Stimulated activated CD8-positive, alpha-beta memory T cell treated with anti-CD3 and anti-CD28 coated beads, Interleukin-2, amount 100 ng/mL, for 48 hours (primary cell): ENCODE measurements around the gene GCM1.
A peak's percentile ranks its signal among the peaks of the same experiment; 100 is the strongest.
"Not testable (repeated sequence)": the region's sequence is repeated elsewhere in the genome, so short reads cannot be mapped to it uniquely, and the experiment has no call there.

Source experiments
- DNase-seq, 2 donors: peaks; one replicate each; pipeline ENCODE4 v3.0.0-alpha.2; 2020; ENCODE audit warnings: low read depth in 2 of 2

The GCM1 gene

GRCh38 chr6:53148684-53149083 is at the start of gene GCM1:
TSS of gene GCM1 (minus strand) at chr6:53148841. CDS start at chr6:53145632, 3,209 bp downstream.
- DNase-seq, result no peak

DNA sequence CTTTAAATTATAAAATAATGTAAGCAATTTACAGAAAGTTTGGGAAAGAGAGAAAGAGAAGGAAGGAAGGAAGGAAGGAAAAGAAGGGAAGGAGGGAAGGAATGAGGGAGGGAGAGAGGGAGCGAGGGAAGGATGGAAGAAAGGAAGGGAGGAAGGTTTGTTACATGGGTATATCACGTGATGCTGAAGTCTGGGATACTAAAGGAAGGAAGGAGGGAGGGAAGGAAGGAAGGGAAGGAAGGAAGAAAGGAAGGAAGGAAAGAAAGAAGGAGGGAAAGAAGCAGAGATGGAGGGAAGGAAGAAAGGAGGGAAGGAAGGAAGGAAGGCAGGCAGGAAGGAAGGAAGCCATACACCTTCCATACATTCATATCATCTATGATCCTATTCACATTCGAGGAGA is 48.9 kb upstream of the GCM1 start:
- DNase-seq, result no peak

DNA sequence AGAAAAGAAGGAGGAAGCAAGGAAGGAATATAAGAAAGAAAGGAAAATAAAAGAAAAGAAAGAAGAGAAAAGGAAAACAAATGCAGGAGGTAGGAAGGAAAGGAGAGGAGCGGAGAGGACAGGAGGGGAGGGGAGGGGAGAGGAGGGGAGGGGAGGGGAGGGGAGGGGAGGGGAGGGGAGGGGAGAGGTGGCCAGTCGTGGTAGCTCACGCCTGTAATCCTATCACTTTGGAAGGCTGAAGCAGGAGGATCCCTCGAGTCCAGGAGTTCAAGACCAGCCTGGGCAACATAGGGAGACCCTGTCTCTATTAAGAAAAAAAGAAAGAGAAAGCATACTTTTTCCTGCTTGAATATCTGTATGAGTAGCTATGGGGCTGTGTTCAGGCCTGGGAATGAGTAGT is 46.4 kb upstream of the GCM1 start:
- DNase-seq, result no peak

- no peak for DNase-seq
Observed at GRCh38 chr6:53192682-53193188, 44.1 kb upstream of the GCM1 start.

GRCh38 chr6:53189554-53189953 is 40.9 kb upstream of the GCM1 start:
- no peak for DNase-seq

- no peak for DNase-seq
Observed at GRCh38 chr6:53188833-53189232, 40.2 kb upstream of the GCM1 start.

- DNase-seq, result no peak
Observed at GRCh38 chr6:53180678-53181077, 32.0 kb upstream of the GCM1 start.

- no peak for DNase-seq
Observed at GRCh38 chr6:53179961-53180651, 31.5 kb upstream of the GCM1 start.

- DNase-seq, result no peak
Observed at GRCh38 chr6:53178837-53179432, 30.3 kb upstream of the GCM1 start.

DNA sequence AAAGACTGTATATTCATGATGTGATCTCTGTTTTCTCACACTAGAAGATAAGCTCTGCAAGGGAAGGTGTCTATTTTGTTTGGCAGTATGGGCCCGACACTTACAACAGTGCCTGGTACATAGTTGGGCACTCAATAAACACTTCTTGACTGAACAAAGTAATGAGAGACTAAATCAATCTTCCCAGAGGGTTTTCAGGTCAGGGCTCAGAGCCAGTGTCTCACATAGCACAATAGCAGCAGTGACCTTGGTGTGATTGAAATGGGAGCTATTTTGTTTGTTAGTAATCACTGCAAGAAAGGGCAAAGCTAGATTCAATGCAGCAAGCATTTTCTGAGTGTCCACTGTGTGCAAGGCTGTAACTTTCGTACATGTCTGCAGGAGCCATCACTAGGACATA is 26.4 kb upstream of the GCM1 start:
- DNase-seq, result no peak

DNA sequence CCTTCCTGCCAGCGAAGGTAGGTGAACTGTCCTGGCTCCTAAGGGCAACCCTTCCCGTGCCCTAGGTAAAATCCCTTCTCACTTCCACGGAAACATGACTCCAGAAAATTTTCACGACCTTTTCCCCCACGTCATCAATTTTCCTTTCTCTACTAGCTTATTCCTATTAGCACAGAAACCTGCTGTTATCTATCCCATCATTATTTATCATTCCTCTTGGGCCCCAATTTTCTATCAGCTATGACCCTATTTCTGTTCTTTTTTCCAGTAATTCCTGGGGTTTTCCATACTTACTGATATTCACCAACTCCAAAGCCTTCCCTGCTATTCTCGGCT is 23.8 kb upstream of the GCM1 start:
- DNase-seq, result no peak

- DNase-seq, result peak; percentile 82 to 83
Observed at GRCh38 chr6:53171605-53172467, 23.2 kb upstream of the GCM1 start.

GRCh38 chr6:53168516-53169267 is 20.1 kb upstream of the GCM1 start:
- DNase-seq, result no peak

GRCh38 chr6:53165293-53165692 is 16.7 kb upstream of the GCM1 start:
- DNase-seq, result no peak

GRCh38 chr6:53162606-53163005 is 14.0 kb upstream of the GCM1 start:
- no peak for DNase-seq

GRCh38 chr6:53161481-53162009 is 12.9 kb upstream of the GCM1 start:
- no peak for DNase-seq

DNA sequence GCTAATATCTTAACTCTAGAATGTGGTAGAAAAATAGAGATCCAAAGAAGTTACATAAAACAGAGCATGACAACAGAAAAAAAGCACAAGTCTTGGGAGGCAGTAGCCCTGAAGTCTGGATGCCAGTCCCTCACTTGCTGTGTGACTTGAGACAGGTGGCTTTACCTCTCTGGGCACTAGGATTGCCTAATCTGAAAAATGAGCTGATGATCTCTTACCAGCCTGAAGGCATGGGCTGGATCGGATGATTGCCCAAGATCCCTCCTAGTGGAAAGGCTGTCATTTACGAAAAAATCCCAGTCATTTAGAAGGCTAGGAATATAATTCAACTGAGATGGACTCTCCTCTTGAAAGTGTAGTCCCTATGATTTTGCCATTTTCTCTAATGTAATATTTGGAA is 10.9 kb upstream of the GCM1 start:
- no peak for DNase-seq

DNA sequence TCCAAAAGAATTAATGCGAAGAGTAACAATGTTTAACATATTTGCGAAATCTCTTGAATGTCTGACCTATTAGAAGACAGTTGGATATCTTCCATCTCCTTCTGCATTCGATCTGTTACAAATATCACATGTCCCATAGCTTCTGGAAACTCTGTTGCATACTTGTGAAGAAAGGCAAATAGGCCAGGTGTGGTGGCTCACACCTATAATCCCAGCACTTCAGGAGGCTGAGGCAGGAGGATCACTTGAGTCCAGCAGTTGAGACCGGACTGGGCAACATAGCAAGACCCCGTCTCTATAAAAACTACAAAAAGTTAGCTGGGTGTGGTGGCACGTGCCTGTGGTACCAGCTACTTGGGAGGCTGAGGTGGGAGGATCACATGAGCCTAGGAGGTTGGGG is 9.4 kb upstream of the GCM1 start:
- DNase-seq, result not testable (repeated sequence)

DNA sequence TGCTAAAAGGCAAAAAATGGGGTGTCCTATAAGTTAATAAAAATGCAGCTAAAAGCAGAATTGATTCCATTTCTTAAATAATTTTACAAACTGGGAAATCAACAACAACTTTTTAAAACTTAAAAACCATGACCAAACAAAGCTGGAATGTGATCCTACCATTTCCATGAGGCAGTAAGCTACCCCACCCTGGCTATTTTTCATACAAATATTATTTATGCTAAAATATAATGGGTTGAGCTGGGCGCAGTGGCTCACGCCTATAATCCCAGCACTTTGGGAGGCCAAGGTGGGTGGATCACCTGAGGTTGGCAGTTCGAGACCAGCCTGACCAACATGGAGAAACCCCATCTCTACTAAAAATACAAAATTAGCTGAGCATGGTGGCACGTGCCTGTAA is 6.6 kb upstream of the GCM1 start:
- DNase-seq, result not testable (repeated sequence)

DNA sequence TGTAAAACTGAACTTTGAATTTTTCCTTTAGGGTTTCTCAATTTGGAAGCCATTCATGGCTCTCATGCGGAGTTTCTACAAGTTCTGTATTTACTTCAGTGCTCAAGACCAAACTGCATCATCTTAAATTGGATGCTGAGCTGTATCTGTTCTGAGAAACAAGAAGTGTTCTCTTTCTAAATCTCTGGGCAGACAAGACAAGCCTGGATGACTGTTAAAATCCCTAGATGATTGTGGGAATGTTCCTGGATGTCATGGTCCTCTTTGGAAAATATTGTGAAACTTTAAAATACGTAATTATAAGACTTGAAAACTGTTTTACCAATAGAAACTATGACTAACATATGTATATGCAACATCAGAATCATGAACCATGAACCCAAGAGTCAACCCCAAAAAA is 6.2 kb upstream of the GCM1 start:
- DNase-seq, result no peak

DNA sequence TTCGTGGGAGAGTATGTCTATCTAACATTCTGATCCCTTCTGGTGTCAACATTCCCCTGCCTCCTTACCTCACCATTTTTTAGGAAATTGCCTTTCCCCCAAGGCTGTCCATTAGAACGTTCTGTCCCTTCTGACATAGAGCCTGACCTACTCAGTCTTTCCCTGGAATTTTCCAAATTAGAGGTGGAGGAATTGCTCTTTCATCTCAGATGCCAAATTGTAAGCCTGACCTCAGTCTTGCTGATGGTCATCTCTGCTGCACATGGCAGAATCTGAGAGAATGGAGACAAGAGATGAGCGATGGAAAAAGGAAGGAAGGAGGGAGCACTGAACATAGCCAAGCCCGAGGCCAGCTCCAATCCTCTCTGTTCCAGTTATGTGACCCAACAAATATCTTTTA is 5.4 kb upstream of the GCM1 start:
- no peak for DNase-seq

- no peak for DNase-seq
Observed at GRCh38 chr6:53152576-53152975, 3.9 kb upstream of the GCM1 start.
